Right kidney (tissue), 1 donor: ENCODE measurements around the gene APP.

Source experiments
- DNase-seq: peaks from one replicate; pipeline ENCODE4 v3.0.0-alpha.2; 2016

The APP gene

GRCh38 chr21:25904044-25904695 is 266.4 kb downstream of the APP start:
- DNase-seq: no peak

- DNase-seq: no peak
Observed at GRCh38 chr21:25903607-25904006, 267.0 kb downstream of the APP start.

GRCh38 chr21:25901330-25901979 is 269.1 kb downstream of the APP start:
- DNase-seq: no peak

GRCh38 chr21:25898671-25899070 is 271.9 kb downstream of the APP start:
- DNase-seq: no peak

- DNase-seq: no peak
Observed at GRCh38 chr21:25897383-25897782, 273.2 kb downstream of the APP start.

- no peak for DNase-seq
Observed at GRCh38 chr21:25896501-25897056, 274.0 kb downstream of the APP start.

- DNase-seq: peak; percentile 15
Observed at GRCh38 chr21:25895565-25896205, 274.9 kb downstream of the APP start.

- DNase-seq: no peak
Observed at GRCh38 chr21:25893191-25893590, 277.4 kb downstream of the APP start.

- DNase-seq: no peak
Observed at GRCh38 chr21:25891596-25891995, 279.0 kb downstream of the APP start.

- no peak for DNase-seq
Observed at GRCh38 chr21:25890001-25890400, 280.6 kb downstream of the APP start.

GRCh38 chr21:25888711-25889110 is 281.9 kb downstream of the APP start:
- DNase-seq: no peak

GRCh38 chr21:25887646-25888306 is 282.8 kb downstream of the APP start:
- DNase-seq: no peak

GRCh38 chr21:25887166-25887565 is 283.4 kb downstream of the APP start:
- no peak for DNase-seq

- DNase-seq: no peak
Observed at GRCh38 chr21:25885880-25886279, 284.7 kb downstream of the APP start.

GRCh38 chr21:25885405-25885804 is 285.2 kb downstream of the APP start:
- DNase-seq: no peak

- DNase-seq: no peak
Observed at GRCh38 chr21:25884311-25884710, 286.3 kb downstream of the APP start.

- DNase-seq: peak; percentile 56
Observed at GRCh38 chr21:25881524-25882376, 288.8 kb downstream of the APP start.

- no peak for DNase-seq
Observed at GRCh38 chr21:25879203-25879602, 291.4 kb downstream of the APP start.

GRCh38 chr21:25878344-25878743 is 292.2 kb downstream of the APP start:
- DNase-seq: no peak

- no peak for DNase-seq
Observed at GRCh38 chr21:25872271-25872670, 298.3 kb downstream of the APP start.

- no peak for DNase-seq
Observed at GRCh38 chr21:25871566-25871965, 299.0 kb downstream of the APP start.

GRCh38 chr21:25870084-25870483 is 300.5 kb downstream of the APP start:
- DNase-seq: no peak
